Umbilical cord (tissue), 2 donors: ENCODE results near the gene PLOD2. TPM values are rescaled to one million over a fixed set of nuclear protein-coding genes. Genes with fewer than 3 reads are reported as not detected.

Experiments
- DNase-seq: peaks from one replicate; pipeline ENCODE4 v3.0.0-alpha.2; 2015; ENCODE audit warnings: low spot score
- total RNA-seq: library from RNA; depleted of rRNA; stranded (reverse); fragments of >200 nt; gene quantifications from one replicate; pipeline ENCODE4 v1.2.3, GENCODE V29; 2014; ENCODE audit warnings: low replicate concordance; ENCODE audit not compliant: insufficient read depth

Gene PLOD2
- total RNA-seq, 1 donor from 2014 or later = 513 TPM

DNA sequence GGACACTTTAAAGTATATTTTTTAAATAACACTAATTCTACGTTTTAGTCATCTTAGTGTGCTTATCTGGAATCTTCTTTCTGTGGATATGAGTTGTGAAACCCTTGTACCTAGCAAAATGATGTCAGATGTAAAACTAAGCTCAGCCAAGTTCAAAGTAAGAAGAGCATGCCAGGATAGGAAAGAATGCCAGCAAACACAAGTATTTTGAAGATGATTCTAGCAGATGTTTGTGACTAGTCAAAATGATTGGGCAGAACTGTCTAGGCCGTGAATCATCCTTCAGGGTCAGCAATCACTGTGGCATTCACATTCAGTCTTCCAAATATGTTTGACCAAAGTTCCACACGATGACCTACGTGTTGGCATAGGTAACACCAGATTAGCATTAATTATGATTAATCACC, 5.4 kb upstream of the PLOD2 start:
- DNase-seq = peak; percentile 94

GRCh38 chr3:146165877-146166276, 4.9 kb upstream of the PLOD2 start:
- DNase-seq = peak; percentile 61

DNA sequence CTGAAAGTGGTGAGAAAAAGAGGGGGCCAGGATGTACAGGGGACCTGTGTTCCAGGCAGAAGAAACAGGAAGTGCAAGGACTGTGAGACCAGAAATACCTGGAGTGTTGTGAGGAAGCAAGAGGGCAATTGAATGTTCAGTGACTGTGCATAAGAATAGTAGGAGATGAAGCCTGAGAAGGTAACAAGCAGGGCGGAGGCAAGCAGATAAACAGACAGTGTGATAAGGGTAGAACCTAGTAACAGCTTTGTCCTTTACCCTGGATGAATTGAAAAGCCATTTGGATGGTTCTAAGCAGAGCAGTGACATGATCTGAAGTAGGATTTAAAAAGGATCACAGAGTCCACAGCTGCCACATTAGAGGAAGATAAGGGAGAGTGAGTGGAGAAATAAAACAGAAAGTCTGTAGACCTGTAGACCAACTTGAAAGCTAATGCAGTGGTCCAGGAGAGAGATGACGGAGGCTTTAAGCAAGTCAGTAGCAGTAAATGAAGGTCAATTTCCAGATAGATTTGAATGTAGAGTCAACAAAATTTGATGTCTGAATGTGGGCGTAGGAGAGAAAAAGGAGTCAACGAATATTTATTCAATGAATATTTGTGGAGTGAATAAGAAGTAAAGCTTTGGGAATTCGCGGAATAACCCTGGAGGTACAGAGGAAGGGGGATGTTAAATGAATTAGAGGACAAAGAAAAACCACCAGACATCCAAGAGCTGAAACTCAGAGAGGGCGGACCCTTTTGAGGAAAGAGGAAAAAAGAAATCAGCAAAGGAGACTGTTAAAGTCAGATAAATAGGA, 4.2 kb upstream of the PLOD2 start:
- DNase-seq = peak; percentile 90

GRCh38 chr3:146164506-146164905, 3.5 kb upstream of the PLOD2 start:
- DNase-seq = no peak

GRCh38 chr3:146164071-146164470, 3.1 kb upstream of the PLOD2 start:
- DNase-seq = no peak

DNA sequence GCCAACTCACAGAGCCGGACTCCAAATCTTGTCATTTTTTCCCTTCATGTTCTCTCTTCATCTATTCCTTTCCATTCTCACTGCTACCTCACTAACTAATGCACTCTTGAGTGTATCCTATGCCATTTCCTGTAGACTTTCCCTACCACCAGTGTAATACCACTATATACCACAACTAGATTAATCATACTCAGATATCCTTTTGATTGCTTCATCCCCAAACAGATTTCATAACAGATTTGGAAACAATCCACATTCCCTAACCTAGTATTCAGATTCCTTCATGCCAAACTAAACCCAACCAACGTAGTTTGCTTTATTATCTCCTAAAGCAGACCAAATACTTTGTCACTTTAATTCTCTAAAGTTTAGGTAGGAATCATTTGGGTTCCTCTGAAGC, 2.6 kb upstream of the PLOD2 start:
- no peak for DNase-seq

DNA sequence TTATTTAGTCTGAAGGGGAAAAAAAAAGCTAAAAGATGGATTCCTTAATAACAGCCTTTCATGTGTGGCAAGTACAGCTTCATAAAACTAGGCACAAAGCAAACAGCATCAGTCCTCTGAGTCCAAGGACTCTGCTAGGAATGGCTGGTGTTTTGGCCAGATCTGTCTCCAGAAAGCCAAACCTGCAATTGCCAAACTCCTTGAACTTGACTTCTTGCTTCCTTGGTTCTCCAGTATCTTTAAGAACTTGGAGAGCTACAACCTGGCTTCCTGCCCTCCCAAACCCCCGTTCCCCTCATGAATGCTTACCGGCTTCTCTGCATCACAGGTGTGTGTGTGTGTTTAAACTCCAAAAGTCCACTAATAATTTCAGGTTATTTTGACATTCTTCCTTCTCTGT, 1.6 kb upstream of the PLOD2 start:
- no peak for DNase-seq

DNA sequence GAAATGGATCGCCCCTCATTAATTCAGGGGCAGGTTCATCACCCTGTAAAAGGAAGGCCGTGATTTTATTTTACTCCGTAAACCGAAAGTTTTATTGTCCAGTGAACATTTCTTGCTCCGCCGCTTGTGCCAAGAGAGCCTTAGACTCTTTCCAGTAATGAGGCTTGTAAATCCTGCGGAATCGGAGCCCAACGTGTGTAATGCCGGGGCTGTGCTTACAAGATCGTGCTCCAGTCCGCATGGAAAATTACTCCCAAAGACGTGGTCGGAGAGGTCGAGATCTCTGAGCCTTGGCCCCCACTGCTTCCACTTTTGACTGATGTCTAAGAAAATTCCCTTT, 649 bp upstream of the PLOD2 start:
- DNase-seq = peak; percentile 91

GRCh38 chr3:146160321-146160963, 542 bp downstream of the PLOD2 start:
- DNase-seq = peak; percentile 83

- no peak for DNase-seq
Observed at GRCh38 chr3:146159616-146160320, 1.2 kb downstream of the PLOD2 start.

- DNase-seq = no peak
Observed at GRCh38 chr3:146159037-146159436, 1.9 kb downstream of the PLOD2 start.

DNA sequence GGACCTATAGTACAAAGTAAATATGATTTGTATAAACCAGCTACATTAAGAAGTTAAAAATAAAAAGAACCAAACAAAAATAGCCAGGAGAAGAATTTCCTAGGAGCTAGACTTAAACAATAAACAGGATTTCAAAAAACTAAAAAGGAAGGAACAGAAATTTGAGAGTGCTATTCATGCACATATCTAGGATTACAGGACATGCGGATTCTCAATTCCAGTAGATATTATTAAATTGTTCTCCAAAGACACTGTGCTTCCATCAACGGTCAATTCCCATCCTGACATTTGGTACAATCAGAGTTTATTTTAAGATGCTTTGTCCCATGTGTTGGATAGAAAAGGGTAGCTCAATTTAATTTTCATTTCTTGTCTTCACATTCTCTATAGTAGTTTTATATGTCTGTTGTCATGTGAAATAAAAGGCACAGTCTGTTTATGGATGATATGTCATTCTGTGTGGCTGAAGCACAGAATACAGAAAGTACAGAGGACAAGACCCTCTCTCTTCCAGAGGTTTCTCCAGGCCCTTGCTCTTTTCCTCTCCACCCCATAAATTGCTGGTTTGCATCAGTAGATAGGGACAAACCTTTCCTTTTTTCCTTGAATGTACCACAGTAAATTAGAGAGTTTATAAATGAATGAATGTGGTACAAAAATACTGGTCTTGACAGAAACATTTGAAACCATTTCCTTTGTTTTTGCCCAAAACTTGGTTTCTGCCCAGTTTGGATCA, 3.5 kb downstream of the PLOD2 start:
- no peak for DNase-seq

- peak; percentile 49 for DNase-seq
Observed at GRCh38 chr3:146156666-146157314, 4.2 kb downstream of the PLOD2 start.

- DNase-seq = no peak
Observed at GRCh38 chr3:146156095-146156494, 4.9 kb downstream of the PLOD2 start.

GRCh38 chr3:146154995-146155394, 6.0 kb downstream of the PLOD2 start:
- no peak for DNase-seq

GRCh38 chr3:146154316-146154715, 6.7 kb downstream of the PLOD2 start:
- DNase-seq = no peak

- DNase-seq = no peak
Observed at GRCh38 chr3:146153429-146153828, 7.6 kb downstream of the PLOD2 start.

DNA sequence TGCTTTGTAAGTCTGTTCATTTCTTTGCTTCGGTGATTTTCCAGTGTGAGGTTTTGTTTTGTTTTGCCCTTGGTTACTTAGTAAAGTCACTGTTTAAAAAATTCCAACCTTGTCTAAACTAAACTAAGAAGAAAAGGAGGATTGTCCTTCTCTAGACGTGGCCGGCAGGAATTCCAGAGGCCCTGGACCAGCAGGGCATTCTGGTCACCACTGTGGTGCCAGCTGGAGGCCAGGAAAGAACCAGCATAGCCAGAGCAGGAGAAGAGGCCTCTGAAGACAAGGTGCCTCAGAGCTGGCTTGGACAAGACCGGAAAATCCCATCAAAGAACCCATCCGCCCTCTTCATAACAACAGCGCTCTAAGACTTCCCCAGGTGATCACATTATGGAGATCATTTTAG, 8.2 kb downstream of the PLOD2 start:
- no peak for DNase-seq

DNA sequence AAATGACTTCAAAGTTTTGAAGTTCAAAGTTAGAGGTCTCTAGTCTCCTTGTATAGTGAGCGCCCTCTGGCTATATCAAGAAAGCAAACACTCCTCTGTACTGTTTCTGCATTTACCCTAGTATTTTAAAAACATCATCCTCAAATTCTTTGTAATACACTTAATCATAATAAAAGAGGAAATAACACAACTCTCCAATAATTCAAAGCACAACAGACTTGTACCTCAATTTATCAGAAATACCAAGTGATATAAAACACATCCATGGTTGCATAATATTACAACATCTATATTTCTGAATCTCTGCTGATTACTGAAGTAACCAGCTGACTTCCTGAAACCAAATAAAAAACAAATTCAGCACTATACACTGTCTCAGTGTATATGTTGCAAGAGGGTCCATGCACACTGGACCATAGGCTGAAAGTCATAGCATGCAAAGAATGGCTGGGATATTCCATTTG, 12.5 kb downstream of the PLOD2 start:
- DNase-seq = peak; percentile 47

DNA sequence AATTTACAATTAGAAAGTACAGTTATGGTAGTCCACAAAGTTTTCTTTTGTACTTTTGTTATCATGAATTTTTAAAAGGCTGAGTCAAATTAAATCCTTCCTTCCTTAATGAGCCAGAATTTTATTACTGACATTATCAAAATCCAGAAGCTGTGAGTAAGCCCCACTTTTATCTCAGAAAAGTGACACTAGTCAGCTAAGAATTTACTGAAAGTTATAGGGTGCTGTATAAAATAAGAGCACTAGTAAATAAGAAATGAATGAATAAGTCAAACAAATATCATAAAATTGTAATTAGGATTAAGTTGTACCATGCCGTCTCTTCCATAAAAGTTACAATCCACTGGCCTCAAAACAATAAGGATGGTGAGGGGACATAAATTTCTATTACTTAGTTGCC, 15.3 kb downstream of the PLOD2 start:
- peak; percentile 38 for DNase-seq

GRCh38 chr3:146142757-146143156, 18.2 kb downstream of the PLOD2 start:
- peak; percentile 96 for DNase-seq
